Effector CD4-positive, alpha-beta T cell (primary cell): ENCODE data around the gene SLC16A10.

ENCODE experiments used
- DNase-seq: peaks from one replicate; pipeline ENCODE4 v3.0.0-alpha.2; 2020

SLC16A10 gene

DNA sequence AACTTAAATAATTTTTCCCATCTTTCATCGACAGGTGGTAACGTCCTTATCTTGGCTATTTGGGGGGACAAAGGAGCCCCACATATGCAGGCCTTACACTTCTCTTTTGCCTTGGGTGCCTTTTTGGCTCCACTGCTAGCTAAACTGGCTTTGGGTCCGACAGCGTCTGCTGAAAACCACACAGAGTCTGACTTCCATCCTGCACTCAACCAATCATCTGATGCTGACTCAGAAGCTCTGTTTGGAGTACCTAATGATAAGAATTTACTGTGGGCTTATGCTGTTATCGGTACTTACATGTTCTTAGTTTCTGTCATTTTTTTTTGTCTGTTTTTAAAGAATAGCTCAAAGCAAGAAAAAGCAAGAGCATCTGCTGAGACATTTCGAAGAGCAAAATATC lies 178.5 kb downstream of the SLC16A10 start:
- no peak for DNase-seq

GRCh38 chr6:111266276-111266675 lies 179.0 kb downstream of the SLC16A10 start:
- no peak for DNase-seq

DNA sequence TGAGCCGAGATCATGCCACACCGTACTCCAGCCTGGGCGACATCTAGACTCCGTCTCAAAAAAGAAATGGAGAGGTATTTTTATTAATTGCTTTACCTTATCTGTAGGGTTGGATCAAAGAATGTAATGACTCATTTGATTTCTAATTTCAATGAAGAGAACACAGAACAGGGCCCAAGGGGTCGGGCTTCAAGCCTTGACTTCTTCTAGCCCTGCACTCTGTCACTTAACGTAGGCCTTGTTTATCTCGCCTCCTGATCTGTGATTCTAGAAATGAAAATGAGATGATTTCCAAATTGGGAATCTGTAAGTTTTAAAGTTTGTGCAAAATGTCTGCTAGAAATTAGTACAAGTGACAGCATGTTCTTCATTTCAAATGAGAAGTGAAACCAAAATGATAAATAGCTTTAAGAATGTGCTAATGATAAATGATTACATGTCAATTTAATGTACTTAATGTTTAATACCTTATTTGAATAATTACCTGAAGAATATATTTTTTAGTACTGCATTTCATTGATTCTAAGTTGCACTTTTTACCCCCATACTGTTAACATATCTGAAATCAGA lies 180.5 kb downstream of the SLC16A10 start:
- no peak for DNase-seq

- DNase-seq = no peak
Observed at GRCh38 chr6:111269401-111269970, 182.2 kb downstream of the SLC16A10 start.

GRCh38 chr6:111270121-111270520 lies 182.8 kb downstream of the SLC16A10 start:
- DNase-seq = no peak

- DNase-seq = no peak
Observed at GRCh38 chr6:111274593-111275217, 187.4 kb downstream of the SLC16A10 start.

- DNase-seq = no peak
Observed at GRCh38 chr6:111276335-111276734, 189.0 kb downstream of the SLC16A10 start.

- no peak for DNase-seq
Observed at GRCh38 chr6:111276736-111277135, 189.4 kb downstream of the SLC16A10 start.

GRCh38 chr6:111277819-111278218 lies 190.5 kb downstream of the SLC16A10 start:
- no peak for DNase-seq

DNA sequence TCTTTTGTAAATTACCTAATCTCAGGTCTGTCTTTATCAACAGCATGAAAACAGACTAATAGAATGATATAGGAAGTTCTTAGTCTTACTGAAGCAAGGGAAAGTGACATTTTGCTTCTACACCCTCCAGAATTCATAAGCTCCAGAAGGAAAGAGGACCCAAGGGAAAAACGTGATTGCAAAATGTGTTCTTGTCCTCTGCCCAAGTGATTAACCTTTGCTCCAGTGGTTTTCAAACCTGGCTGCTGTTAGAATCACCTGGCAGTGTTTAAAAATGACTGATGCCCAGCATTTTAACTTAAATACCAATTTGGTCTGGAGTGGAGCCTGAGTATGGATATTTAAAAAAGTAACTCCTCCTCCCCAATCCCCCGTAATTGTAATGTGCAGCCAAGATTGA lies 191.4 kb downstream of the SLC16A10 start:
- DNase-seq = no peak

GRCh38 chr6:111280445-111280955 lies 193.2 kb downstream of the SLC16A10 start:
- DNase-seq = no peak
